ENCODE measurements around the gene LDHA. TPM values are rescaled to one million over a fixed set of nuclear protein-coding genes. Genes with fewer than 3 reads are reported as not detected.

Gene LDHA
- total and polyA plus RNA-seq, 2 of the 8 experiments (the other 6 are each of a cell fraction or from before 2014, with no cell fraction given) = 443 to 486 TPM

DNA sequence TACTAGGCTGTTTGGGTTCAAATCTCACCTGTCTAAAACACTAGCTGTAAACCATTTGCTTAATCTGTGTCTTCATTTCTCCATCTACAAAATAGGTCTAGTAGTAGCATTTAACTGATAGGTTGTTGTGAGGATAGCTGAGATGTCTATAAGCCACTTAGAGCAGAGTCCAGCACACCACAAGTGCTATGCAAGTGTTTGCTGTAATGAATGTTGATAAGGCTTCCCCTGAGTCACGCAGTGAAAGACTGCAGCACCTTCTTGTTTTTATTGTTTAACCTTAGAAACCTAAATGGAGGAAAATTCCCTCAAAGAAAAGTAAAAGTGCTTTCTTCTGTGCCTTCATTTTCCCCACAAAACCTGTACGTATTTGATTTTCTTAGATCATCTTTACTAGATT lies 23.1 kb upstream of the LDHA start:
- Histone ChIP-seq H2AFZ (ENCODE audit: low read length) (no peak overlapping the region), H4K91ac (replicated peaks; ENCODE audit: insufficient read length, low read length) (no peak overlapping the region), H2BK120ac (replicated peaks; ENCODE audit: low read depth, low read length) (no peak overlapping the region), H3K27ac (ENCODE audit: low read depth, low read length) (no peak overlapping the region), H3K36me3 (ENCODE audit: control insufficient read depth in 2 of 4, insufficient read depth in 4 of 4, low read length in 3 of 4) (peaks cover 0 to 16% (median 0%) of the 10 kb centered on the region in 4 experiments; a peak in 1 of 8 replicates), H2BK5ac (ENCODE audit: low read depth, low read length) (no peak overlapping the region), H4K8ac (ENCODE audit: extremely low read depth, insufficient read depth, low read length) (no peak overlapping the region), H2BK20ac (ENCODE audit: low read length) (no peak overlapping the region), H3K79me2 (ENCODE audit: control insufficient read depth in 1 of 2, insufficient read depth in 2 of 2, low read length in 2 of 2) (no peaks in the 10 kb centered on the region), H3K4me3 (ENCODE audit: extremely low read depth in 1 of 4, insufficient read depth in 2 of 4, low read depth in 3 of 4, low read length in 4 of 4) (no peak overlapping the region), H3K9me3 (ENCODE audit: insufficient read depth in 2 of 2, low read depth in 1 of 2, low read length in 1 of 2) (no peaks in the 10 kb centered on the region), H4K5ac (ENCODE audit: insufficient read length, low read depth, low read length) (no peak overlapping the region), H3K9ac (replicated peaks in 1 of 4; ENCODE audit: extremely low read depth in 1 of 4, low read depth in 3 of 4, low read length in 3 of 4) (no peak overlapping the region), H3K27me3 (replicated peaks in 1 of 4; ENCODE audit: control insufficient read depth in 3 of 4, extremely low read depth in 1 of 4, insufficient read depth in 3 of 4, low read length in 3 of 4) (no peaks in the 10 kb centered on the region), H3K4me2 (ENCODE audit: insufficient read depth in 1 of 2, low read depth in 2 of 2, low read length in 2 of 2) (no peak overlapping the region), H3K4me1 (replicated peaks in 1 of 4; ENCODE audit: control insufficient read depth in 3 of 4, insufficient read depth in 4 of 4, low read length in 3 of 4) (no peaks in the 10 kb centered on the region), H3K14ac (ENCODE audit: insufficient read length) (no peak overlapping the region), H3K18ac (ENCODE audit: extremely low read depth, low read length) (no peak overlapping the region), H3K56ac (replicated peaks; ENCODE audit: insufficient read length, low read depth, low read length) (no peak overlapping the region), H3K4ac (replicated peaks; ENCODE audit: insufficient read length, low read depth, low read length) (no peak overlapping the region), H2BK12ac (ENCODE audit: low read depth, low read length) (no peak overlapping the region), H3K23ac (ENCODE audit: insufficient read length) (no peak overlapping the region), H4K20me1 (replicated peaks in 1 of 2; ENCODE audit: control insufficient read depth in 1 of 2, insufficient read depth in 2 of 2, low read length in 2 of 2) (no peaks in the 10 kb centered on the region), H3K23me2 (ENCODE audit: low read depth, low read length) (no peaks in the 10 kb centered on the region), H2BK15ac (ENCODE audit: low read length) (no peak overlapping the region), H2AK5ac (ENCODE audit: low read depth, low read length) (no peak overlapping the region), H3K79me1 (ENCODE audit: low read depth, low read length) (no peaks in the 10 kb centered on the region)
- WGBS, 2 experiments (ENCODE audit: extremely low coverage in 1 of 2, insufficient coverage in 1 of 2, insufficient read length in 1 of 2, insufficient replicate concordance in 2 of 2, low coverage in 1 of 2, low lambda C conversion rate in 2 of 2, missing lambda C conversion rate in 1 of 2) = 92% methylated on average over 2 of the region's 2 CpGs; no CpG with 5 or more reads in 1 of the 2 experiments
- ChIA-PET POLR2A (ENCODE audit: partially characterized antibody) (no interaction called here), CTCF (ENCODE audit: partially characterized antibody) (no interaction called here)
- FAIRE-seq (no peak), DNase-seq (ENCODE audit: low read depth in 1 of 2, low spot score in 2 of 2) (no peak)
- TF ChIP-seq CHD1 (IDR thresholded peaks at IDR 0.05; ENCODE audit: low read depth, low read length) = no peak
- no peak for TF ChIP-seq JUND (IDR thresholded peaks at IDR 0.05; ENCODE audit: low read length)
- TF ChIP-seq SIX5 (IDR thresholded peaks at IDR 0.05; ENCODE audit: low read depth, low read length) = no peak
- no peak for TF ChIP-seq CBX5 (IDR thresholded peaks at IDR 0.05; ENCODE audit: low read depth, low read length)
